Gastroesophageal sphincter (tissue), 4 donors: ENCODE measurements around the gene UBE2Q1. TPM values are rescaled to one million over a fixed set of nuclear protein-coding genes. Genes with fewer than 3 reads are reported as not detected.

Experiments
- ATAC-seq: fragments of 150-250 bp; one replicate; pipeline ENCODE4 v1.9.1; 2016; ENCODE audit warnings: mild to moderate bottlenecking, moderate library complexity
- H3K27ac ChIP-seq, 4 donors: fragments of 200-600 bp; sonication (generic) in 3 of 4; 1 replicate in 3 of 4; 2 replicates in 1 of 4; pipeline ENCODE4 v1.5.1; 2016 to 2019
- H3K27me3 ChIP-seq: fragments of 200-600 bp; sonication (generic); one replicate; pipeline ENCODE4 v1.5.1; 2019
- H3K36me3 ChIP-seq, 2 donors: fragments of 200-600 bp; sonication (generic); one replicate each; pipeline ENCODE4 v1.5.1; 2019; ENCODE audit warnings: control low read depth in 1 of 2
- H3K4me1 ChIP-seq, 3 donors: fragments of 200-600 bp; sonication (generic); 1 replicate in 2 of 3; 2 replicates in 1 of 3; pipeline ENCODE4 v1.5.1; 2016 to 2019; ENCODE audit warnings: control low read depth in 2 of 3
- H3K4me3 ChIP-seq, 2 donors: fragments of 200-600 bp; sonication (generic); one replicate each; pipeline ENCODE4 v1.5.1; 2019; ENCODE audit warnings: mild to moderate bottlenecking in 1 of 2, moderate library complexity in 1 of 2
- H3K9me3 ChIP-seq, 3 donors: fragments of 200-600 bp; sonication (generic); one replicate each; pipeline ENCODE4 v1.5.1; 2017 to 2019; ENCODE audit warnings: control low read depth in 2 of 3
- EP300 ChIP-seq: sonication (generic); formaldehyde crosslinking; IDR thresholded peaks from one replicate; pipeline ENCODE4 v1.6.1; 2017; ENCODE audit warnings: antibody characterized with exemption, mild to moderate bottlenecking
- POLR2A ChIP-seq, 2 donors: fragments of 450-650 bp; IDR thresholded peaks; one replicate each; pipeline ENCODE4 v1.6.1; 2017; ENCODE audit warnings: antibody characterized with exemption in 2 of 2, mild to moderate bottlenecking in 2 of 2, moderate library complexity in 1 of 2
- POLR2AphosphoS5 ChIP-seq: sonication (generic); formaldehyde crosslinking; IDR thresholded peaks from one replicate; pipeline ENCODE4 v1.6.1; 2017; ENCODE audit warnings: antibody characterized with exemption
- WGBS, 2 donors: methylation state at CpG; one replicate each; pipeline ENCODE4 v1.1.5; 2018; ENCODE audit warnings: low coverage in 1 of 2; 5-methylcytosine and 5-hydroxymethylcytosine counted together
- total RNA-seq, 4 donors: library from RNA; depleted of rRNA; stranded (reverse); fragments of >200 nt; gene quantifications; one replicate each; pipeline ENCODE4 v1.1.0, GENCODE V29; 2016
- TF ChIP-seq, protein P1 (sequence below), 4 experiments: fragments of 200-600 bp in 2 of 4; fragments of 450-650 bp in 2 of 4; sonication (generic) in 1 of 4; IDR thresholded peaks; one replicate each; pipeline ENCODE4 v1.5.1; 2017 to 2019; ENCODE audit warnings: antibody characterized with exemption in 4 of 4, mild to moderate bottlenecking in 2 of 4, moderate library complexity in 2 of 4

Gene UBE2Q1
- total RNA-seq, 4 donors from 2014 or later, result 27.4 to 39.7 (median 32.2) TPM

DNA sequence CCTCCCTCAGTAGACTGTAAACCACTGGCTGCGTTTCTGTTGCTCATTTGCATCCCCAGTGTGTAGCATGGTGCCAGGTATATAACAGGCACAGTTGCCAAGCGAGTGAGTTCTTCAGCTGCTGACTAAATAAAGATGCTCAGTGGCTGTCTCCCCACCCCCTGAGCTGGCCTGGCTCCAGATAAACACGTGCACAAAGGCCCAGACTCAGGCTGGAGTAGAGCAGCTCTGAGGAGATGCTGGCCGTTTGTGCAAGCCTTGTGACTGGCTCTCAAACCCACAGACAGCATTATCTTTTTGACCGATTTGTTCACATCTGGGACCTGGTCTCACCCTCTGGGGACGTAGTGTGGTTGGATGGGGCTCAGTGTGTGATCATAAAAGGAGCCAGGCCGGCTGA is 16.3 kb upstream of the UBE2Q1 start:
- Histone ChIP-seq H3K4me3 (no peak overlapping the region), H3K4me1 (peaks cover 0 to 16% (median 4%) of the 10 kb centered on the region in 3 donors), H3K27ac (no peak overlapping the region), H3K9me3 (no peaks in the 10 kb centered on the region), H3K27me3 (peaks cover 21% of the 10 kb centered on the region), H3K36me3 (peaks cover 0 to 20% of the 10 kb centered on the region in 2 donors)
- ATAC-seq, result no peak
- WGBS, 2 donors, result 6% methylated on average over 2 to 7 of the region's 7 CpGs
- TF ChIP-seq, protein P1, sequence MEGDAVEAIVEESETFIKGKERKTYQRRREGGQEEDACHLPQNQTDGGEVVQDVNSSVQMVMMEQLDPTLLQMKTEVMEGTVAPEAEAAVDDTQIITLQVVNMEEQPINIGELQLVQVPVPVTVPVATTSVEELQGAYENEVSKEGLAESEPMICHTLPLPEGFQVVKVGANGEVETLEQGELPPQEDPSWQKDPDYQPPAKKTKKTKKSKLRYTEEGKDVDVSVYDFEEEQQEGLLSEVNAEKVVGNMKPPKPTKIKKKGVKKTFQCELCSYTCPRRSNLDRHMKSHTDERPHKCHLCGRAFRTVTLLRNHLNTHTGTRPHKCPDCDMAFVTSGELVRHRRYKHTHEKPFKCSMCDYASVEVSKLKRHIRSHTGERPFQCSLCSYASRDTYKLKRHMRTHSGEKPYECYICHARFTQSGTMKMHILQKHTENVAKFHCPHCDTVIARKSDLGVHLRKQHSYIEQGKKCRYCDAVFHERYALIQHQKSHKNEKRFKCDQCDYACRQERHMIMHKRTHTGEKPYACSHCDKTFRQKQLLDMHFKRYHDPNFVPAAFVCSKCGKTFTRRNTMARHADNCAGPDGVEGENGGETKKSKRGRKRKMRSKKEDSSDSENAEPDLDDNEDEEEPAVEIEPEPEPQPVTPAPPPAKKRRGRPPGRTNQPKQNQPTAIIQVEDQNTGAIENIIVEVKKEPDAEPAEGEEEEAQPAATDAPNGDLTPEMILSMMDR (IDR thresholded peaks at IDR 0.05), result no peak
- no peak for TF ChIP-seq POLR2A (IDR thresholded peaks at IDR 0.05)
- TF ChIP-seq EP300, result no peak
- no peak for TF ChIP-seq POLR2AphosphoS5

DNA sequence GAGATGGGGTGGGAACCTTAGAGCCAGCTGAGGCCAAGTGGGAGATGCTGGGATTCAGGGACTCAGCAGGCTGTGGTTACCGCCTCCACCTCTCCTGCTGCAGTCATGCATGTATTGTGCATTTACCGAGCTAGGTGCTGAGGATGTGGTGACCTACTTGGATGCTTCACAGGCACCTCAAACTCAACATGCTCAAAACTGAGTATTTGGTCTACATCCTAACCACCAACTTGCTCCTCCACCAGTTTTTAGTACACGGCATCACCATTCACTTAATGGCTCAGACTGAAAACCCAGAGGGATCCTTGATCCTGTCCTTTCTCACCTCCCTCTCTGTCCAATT is 14.7 kb upstream of the UBE2Q1 start:
- peaks cover 0 to 4% of the 10 kb centered on the region in 2 donors for H3K36me3 ChIP-seq
- H3K4me3 ChIP-seq, result no peak overlapping the region
- TF ChIP-seq, protein P1 (IDR thresholded peaks at IDR 0.05), result no peak
- TF ChIP-seq POLR2A (IDR thresholded peaks at IDR 0.05) (no peak), EP300 (no peak), POLR2AphosphoS5 (no peak)
- H3K27ac ChIP-seq, result no peak overlapping the region
- H3K4me1 ChIP-seq, result peaks cover 0 to 17% (median 4%) of the 10 kb centered on the region in 3 donors
- no peak for ATAC-seq
- H3K27me3 ChIP-seq, result peaks cover 37% of the 10 kb centered on the region
- 76 to 93% methylated on average over 3 of the region's 3 CpGs for WGBS, 2 donors
- H3K9me3 ChIP-seq, result no peaks in the 10 kb centered on the region

DNA sequence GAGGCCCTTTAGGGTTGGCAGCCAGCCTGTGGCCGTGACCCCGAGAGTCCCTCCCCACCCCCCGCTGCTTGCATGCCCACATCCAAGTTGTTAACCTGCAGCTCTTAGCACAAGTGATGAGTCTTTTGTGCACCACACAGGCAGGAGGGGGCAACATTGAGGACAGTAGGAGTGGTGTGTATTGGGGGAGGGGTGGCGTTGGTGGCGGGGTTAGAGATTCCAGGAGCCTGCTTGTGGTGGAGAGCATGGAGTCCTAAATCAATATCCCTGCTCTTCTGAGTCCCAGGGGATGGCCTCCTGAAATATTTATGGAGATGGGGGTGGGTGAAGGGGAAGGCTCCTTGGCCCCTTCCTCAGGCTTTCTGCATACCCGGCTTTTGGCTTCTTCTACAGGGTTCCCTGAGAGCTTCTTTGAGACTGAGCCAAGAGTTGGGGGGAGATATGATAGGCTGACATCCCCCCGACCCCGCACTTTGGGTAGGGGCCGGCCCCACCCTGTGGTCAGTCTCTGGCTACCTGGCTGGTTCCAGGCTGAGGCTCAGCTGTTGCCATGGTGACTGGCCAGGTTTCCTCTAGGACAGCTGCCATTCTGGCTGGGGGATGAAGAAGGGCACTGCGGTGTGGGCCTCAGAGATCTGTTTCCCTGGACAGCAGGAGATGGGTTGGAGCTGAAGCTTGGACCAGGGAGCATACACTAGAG is 14.2 kb upstream of the UBE2Q1 start:
- Histone ChIP-seq H3K9me3 (no peaks in the 10 kb centered on the region), H3K36me3 (no peaks in the 10 kb centered on the region), H3K4me1 (peaks cover 0 to 17% (median 8%) of the 10 kb centered on the region in 3 donors), H3K27ac (no peak overlapping the region), H3K27me3 (peaks cover 42% of the 10 kb centered on the region), H3K4me3 (no peak overlapping the region)
- no peak for ATAC-seq
- WGBS, 2 donors, result 74 to 84% methylated on average over 3 of the region's 10 CpGs
- no peak for TF ChIP-seq POLR2AphosphoS5
- TF ChIP-seq, protein P1 (IDR thresholded peaks at IDR 0.05), result no peak

DNA sequence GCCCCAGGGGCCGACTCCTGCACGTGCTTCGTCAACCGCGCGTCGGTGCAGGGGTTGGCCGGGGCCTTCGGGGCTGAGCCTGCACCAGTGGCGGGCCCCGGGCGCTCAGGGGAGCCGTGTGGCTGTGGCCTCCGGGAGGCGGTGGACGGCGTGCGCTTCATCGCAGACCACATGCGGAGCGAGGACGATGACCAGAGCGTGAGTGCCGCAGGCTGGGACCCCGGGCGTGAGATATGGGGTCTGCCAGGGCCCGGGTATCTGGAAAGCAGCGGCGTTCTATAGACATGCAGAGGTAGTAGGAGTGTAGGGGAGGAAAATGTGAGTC is 13.5 kb upstream of the UBE2Q1 start:
- Histone ChIP-seq H3K27ac (no peak overlapping the region), H3K36me3 (no peaks in the 10 kb centered on the region), H3K4me1 (peaks cover 0 to 13% (median 6%) of the 10 kb centered on the region in 3 donors), H3K27me3 (peaks cover 49% of the 10 kb centered on the region), H3K9me3 (no peaks in the 10 kb centered on the region), H3K4me3 (no peak overlapping the region)
- no peak for ATAC-seq
- WGBS, 2 donors, result 94 to 100% methylated on average over 5 to 6 of the region's 29 CpGs
- TF ChIP-seq POLR2AphosphoS5 (no peak), EP300 (no peak), POLR2A (IDR thresholded peaks at IDR 0.05) (no peak)
- TF ChIP-seq, protein P1 (IDR thresholded peaks at IDR 0.05), result no peak

DNA sequence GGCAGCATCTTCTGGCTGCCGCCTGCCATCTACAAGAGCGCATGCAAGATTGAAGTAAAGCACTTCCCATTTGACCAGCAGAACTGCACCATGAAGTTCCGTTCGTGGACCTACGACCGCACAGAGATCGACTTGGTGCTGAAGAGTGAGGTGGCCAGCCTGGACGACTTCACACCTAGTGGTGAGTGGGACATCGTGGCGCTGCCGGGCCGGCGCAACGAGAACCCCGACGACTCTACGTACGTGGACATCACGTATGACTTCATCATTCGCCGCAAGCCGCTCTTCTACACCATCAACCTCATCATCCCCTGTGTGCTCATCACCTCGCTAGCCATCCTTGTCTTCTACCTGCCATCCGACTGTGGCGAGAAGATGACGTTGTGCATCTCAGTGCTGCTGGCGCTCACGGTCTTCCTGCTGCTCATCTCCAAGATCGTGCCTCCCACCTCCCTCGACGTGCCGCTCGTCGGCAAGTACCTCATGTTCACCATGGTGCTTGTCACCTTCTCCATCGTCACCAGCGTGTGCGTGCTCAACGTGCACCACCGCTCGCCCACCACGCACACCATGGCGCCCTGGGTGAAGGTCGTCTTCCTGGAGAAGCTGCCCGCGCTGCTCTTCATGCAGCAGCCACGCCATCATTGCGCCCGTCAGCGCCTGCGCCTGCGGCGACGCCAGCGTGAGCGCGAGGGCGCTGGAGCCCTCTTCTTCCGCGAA is 12.9 kb upstream of the UBE2Q1 start:
- ATAC-seq, result no peak
- Histone ChIP-seq H3K27ac (no peak overlapping the region), H3K4me1 (peaks cover 0 to 13% (median 6%) of the 10 kb centered on the region in 3 donors), H3K4me3 (no peak overlapping the region), H3K27me3 (peaks cover 50% of the 10 kb centered on the region), H3K36me3 (no peaks in the 10 kb centered on the region), H3K9me3 (no peaks in the 10 kb centered on the region)
- TF ChIP-seq POLR2AphosphoS5, result no peak
- TF ChIP-seq EP300, result no peak
- TF ChIP-seq POLR2A (IDR thresholded peaks at IDR 0.05), result no peak
- TF ChIP-seq, protein P1 (IDR thresholded peaks at IDR 0.05), result no peak
- 90 to 95% methylated on average over 16 to 31 of the region's 59 CpGs for WGBS, 2 donors
